ENCODE data around the gene NOX3. TPM values are rescaled to one million over a fixed set of nuclear protein-coding genes. Genes with fewer than 3 reads are reported as not detected.

The NOX3 gene
- total RNA-seq, 2 experiments from 2014 or later: not detected

GRCh38 chr6:155434096-155434495 lies 21.5 kb downstream of the NOX3 start:
- intact Hi-C loops (cut with DNase I, micrococcal nuclease): no loop called here
- ATAC-seq (ENCODE audit: poor library complexity) (no peak), DNase-seq (no peak)
- Mint-ChIP-seq H3K4me1 (ENCODE audit: low read depth) (no peaks in the 10 kb centered on the region), H3K9me3 (no peaks in the 10 kb centered on the region), H3K27me3 (no peaks in the 10 kb centered on the region), H3K4me3 (no peak overlapping the region), H3K27ac (no peak overlapping the region), H3K36me3 (ENCODE audit: low read depth) (no peaks in the 10 kb centered on the region)
- TF ChIP-seq CTCF (IDR thresholded peaks at IDR 0.05): no peak
- H3K36me3 ChIP-seq (ENCODE audit: insufficient read depth, low read length): no peaks in the 10 kb centered on the region
- ChIA-PET POLR2A (no interaction called here), CTCF (no interaction called here)
- no peaks in the 10 kb centered on the region for H3K9me3 ChIP-seq (ENCODE audit: control insufficient read depth in 1 of 2, insufficient read depth in 1 of 2, low read length in 2 of 2)
- no peaks in the 10 kb centered on the region for H3K4me1 ChIP-seq (ENCODE audit: insufficient read depth, low read length)
- H3K27me3 ChIP-seq (ENCODE audit: control insufficient read depth in 1 of 2, insufficient read depth in 2 of 2, low read length in 2 of 2): no peaks in the 10 kb centered on the region
- no peak overlapping the region for H3K27ac ChIP-seq (ENCODE audit: low read depth in 1 of 2, low read length in 2 of 2)
- no peak overlapping the region for H3K4me3 ChIP-seq (ENCODE audit: low read length)

GRCh38 chr6:155432293-155432692 lies 23.3 kb downstream of the NOX3 start:
- DNase-seq (no peak), ATAC-seq (ENCODE audit: poor library complexity) (no peak)
- no peak for TF ChIP-seq CTCF (IDR thresholded peaks at IDR 0.05)
- H3K4me1 ChIP-seq (ENCODE audit: insufficient read depth, low read length): no peaks in the 10 kb centered on the region
- no peaks in the 10 kb centered on the region for H3K36me3 ChIP-seq (ENCODE audit: insufficient read depth, low read length)
- no peak overlapping the region for H3K4me3 ChIP-seq (ENCODE audit: low read length)
- Mint-ChIP-seq H3K9me3 (no peaks in the 10 kb centered on the region), H3K36me3 (ENCODE audit: low read depth) (no peaks in the 10 kb centered on the region), H3K4me3 (no peak overlapping the region), H3K4me1 (ENCODE audit: low read depth) (no peaks in the 10 kb centered on the region), H3K27ac (no peak overlapping the region), H3K27me3 (no peaks in the 10 kb centered on the region)
- ChIA-PET POLR2A (no interaction called here), CTCF (no interaction called here)
- intact Hi-C loops (cut with DNase I, micrococcal nuclease): no loop called here
- H3K27ac ChIP-seq (ENCODE audit: low read depth in 1 of 2, low read length in 2 of 2): no peak overlapping the region
- H3K9me3 ChIP-seq (ENCODE audit: control insufficient read depth in 1 of 2, insufficient read depth in 1 of 2, low read length in 2 of 2): no peaks in the 10 kb centered on the region
- H3K27me3 ChIP-seq (ENCODE audit: control insufficient read depth in 1 of 2, insufficient read depth in 2 of 2, low read length in 2 of 2): no peaks in the 10 kb centered on the region

- no peaks in the 10 kb centered on the region for H3K36me3 Mint-ChIP-seq (ENCODE audit: low read depth)
- Histone ChIP-seq H3K4me3 (ENCODE audit: low read length) (no peak overlapping the region), H3K27ac (ENCODE audit: low read depth in 1 of 2, low read length in 2 of 2) (no peak overlapping the region), H3K36me3 (ENCODE audit: insufficient read depth, low read length) (no peaks in the 10 kb centered on the region), H3K4me1 (ENCODE audit: insufficient read depth, low read length) (no peaks in the 10 kb centered on the region), H3K9me3 (ENCODE audit: control insufficient read depth in 1 of 2, insufficient read depth in 1 of 2, low read length in 2 of 2) (no peaks in the 10 kb centered on the region), H3K27me3 (ENCODE audit: control insufficient read depth in 1 of 2, insufficient read depth in 2 of 2, low read length in 2 of 2) (no peaks in the 10 kb centered on the region)
- ATAC-seq (ENCODE audit: poor library complexity) (no peak), DNase-seq (no peak)
- TF ChIP-seq CTCF (IDR thresholded peaks at IDR 0.05): no peak
- ChIA-PET POLR2A (no interaction called here), CTCF (no interaction called here)
- intact Hi-C loops (cut with DNase I, micrococcal nuclease): no loop called here
- H3K27ac Mint-ChIP-seq: no peak overlapping the region
- H3K4me1 Mint-ChIP-seq (ENCODE audit: low read depth): no peaks in the 10 kb centered on the region
- no peaks in the 10 kb centered on the region for H3K9me3 Mint-ChIP-seq
- no peaks in the 10 kb centered on the region for H3K27me3 Mint-ChIP-seq
- no peak overlapping the region for H3K4me3 Mint-ChIP-seq
Measured at GRCh38 chr6:155429321-155429893, 26.2 kb downstream of the NOX3 start.

All from CD4-positive, alpha-beta T cell (primary cell).